ENCODE data around the gene PPP2R5C.

DNA sequence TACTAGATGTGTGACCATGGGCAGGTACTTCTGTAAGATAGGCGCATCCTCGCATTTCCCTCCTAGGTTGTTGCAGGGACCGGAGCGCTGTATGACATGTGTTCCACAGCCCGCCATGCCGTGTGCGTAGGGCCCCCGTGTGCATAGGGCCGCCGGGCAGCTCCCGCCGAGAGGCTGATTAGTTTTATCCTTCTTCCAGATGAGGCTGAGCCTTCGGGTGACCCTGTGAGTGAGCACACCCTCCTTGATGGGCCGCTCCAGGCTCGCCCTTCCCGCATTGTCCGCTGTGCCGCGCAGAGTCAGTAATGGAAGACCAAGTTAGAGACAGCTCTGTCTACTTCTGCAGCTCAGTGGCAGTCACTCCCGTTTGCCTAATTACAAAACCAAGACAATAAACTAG, 130.0 kb downstream of the PPP2R5C start:
- TF ChIP-seq, protein P1, sequence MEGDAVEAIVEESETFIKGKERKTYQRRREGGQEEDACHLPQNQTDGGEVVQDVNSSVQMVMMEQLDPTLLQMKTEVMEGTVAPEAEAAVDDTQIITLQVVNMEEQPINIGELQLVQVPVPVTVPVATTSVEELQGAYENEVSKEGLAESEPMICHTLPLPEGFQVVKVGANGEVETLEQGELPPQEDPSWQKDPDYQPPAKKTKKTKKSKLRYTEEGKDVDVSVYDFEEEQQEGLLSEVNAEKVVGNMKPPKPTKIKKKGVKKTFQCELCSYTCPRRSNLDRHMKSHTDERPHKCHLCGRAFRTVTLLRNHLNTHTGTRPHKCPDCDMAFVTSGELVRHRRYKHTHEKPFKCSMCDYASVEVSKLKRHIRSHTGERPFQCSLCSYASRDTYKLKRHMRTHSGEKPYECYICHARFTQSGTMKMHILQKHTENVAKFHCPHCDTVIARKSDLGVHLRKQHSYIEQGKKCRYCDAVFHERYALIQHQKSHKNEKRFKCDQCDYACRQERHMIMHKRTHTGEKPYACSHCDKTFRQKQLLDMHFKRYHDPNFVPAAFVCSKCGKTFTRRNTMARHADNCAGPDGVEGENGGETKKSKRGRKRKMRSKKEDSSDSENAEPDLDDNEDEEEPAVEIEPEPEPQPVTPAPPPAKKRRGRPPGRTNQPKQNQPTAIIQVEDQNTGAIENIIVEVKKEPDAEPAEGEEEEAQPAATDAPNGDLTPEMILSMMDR (IDR thresholded peaks at IDR 0.05), result no peak
- TF ChIP-seq, protein P2, sequence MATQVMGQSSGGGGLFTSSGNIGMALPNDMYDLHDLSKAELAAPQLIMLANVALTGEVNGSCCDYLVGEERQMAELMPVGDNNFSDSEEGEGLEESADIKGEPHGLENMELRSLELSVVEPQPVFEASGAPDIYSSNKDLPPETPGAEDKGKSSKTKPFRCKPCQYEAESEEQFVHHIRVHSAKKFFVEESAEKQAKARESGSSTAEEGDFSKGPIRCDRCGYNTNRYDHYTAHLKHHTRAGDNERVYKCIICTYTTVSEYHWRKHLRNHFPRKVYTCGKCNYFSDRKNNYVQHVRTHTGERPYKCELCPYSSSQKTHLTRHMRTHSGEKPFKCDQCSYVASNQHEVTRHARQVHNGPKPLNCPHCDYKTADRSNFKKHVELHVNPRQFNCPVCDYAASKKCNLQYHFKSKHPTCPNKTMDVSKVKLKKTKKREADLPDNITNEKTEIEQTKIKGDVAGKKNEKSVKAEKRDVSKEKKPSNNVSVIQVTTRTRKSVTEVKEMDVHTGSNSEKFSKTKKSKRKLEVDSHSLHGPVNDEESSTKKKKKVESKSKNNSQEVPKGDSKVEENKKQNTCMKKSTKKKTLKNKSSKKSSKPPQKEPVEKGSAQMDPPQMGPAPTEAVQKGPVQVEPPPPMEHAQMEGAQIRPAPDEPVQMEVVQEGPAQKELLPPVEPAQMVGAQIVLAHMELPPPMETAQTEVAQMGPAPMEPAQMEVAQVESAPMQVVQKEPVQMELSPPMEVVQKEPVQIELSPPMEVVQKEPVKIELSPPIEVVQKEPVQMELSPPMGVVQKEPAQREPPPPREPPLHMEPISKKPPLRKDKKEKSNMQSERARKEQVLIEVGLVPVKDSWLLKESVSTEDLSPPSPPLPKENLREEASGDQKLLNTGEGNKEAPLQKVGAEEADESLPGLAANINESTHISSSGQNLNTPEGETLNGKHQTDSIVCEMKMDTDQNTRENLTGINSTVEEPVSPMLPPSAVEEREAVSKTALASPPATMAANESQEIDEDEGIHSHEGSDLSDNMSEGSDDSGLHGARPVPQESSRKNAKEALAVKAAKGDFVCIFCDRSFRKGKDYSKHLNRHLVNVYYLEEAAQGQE (IDR thresholded peaks at IDR 0.05; ENCODE audit: insufficient read depth in 1 of 2, low read depth in 2 of 2, low read length in 1 of 2), result no peak
- no peak for TF ChIP-seq POLR2AphosphoS5 (IDR thresholded peaks at IDR 0.05; ENCODE audit: low read depth, low read length)
